HG03442 (cell line): ENCODE measurements around the gene RBMS3.
A peak's percentile ranks its signal among the peaks of the same experiment; 100 is the strongest.

ENCODE experiments used
- ATAC-seq: cut with Tn5 transposase; IDR thresholded peaks from one replicate; pipeline ENCODE4 v1.9.1; 2021; ENCODE audit warnings: mild to moderate bottlenecking, moderate library complexity; ENCODE audit not compliant: unreplicated experiment

The RBMS3 gene

GRCh38 chr3:29701326-29701983 lies 420.6 kb downstream of the RBMS3 start:
- no peak for ATAC-seq

GRCh38 chr3:29705906-29706844 lies 425.3 kb downstream of the RBMS3 start:
- no peak for ATAC-seq

DNA sequence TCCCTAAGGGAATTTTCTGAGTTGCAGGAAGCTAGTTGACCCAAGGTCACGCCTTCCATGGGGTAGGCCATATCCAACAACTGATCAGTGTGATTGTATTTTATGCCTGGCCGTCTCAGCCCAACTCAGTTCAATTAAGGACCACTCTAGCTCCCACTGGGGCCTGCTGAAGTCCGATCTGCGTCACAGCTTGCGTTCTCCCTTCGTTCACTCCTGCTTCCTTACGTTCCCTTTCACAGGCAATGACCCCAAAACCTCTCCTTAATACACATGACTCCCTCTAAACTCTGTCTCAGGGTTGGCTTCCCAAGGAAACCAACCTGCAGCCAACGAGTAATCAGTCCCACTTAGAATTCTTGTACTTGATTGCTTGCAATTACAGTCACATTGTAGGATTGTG lies 428.0 kb downstream of the RBMS3 start:
- no peak for ATAC-seq

DNA sequence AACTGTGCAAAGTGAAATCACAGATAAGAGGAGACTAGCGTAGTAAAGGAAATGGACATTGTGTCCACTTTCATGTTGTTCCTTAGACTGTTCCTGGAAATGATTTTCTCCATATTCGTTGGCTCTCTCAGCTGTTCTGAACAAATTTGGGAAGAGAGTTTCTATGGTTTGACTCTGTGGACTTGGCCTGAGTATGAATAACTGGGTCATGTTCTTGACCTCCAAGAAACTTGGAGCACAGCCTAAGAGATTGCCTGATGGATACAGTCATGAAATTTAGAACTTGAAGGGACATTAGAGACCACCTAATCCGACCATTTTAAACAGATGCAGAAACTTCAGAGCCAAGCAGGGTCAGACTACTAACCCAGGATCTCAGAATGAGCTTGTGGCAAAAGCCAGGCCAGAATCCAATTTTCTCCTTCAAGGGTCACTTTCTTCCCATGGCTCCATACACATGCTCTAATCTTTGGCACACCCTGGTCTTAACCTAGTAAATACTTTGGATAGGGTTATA lies 430.4 kb downstream of the RBMS3 start:
- ATAC-seq, result no peak

DNA sequence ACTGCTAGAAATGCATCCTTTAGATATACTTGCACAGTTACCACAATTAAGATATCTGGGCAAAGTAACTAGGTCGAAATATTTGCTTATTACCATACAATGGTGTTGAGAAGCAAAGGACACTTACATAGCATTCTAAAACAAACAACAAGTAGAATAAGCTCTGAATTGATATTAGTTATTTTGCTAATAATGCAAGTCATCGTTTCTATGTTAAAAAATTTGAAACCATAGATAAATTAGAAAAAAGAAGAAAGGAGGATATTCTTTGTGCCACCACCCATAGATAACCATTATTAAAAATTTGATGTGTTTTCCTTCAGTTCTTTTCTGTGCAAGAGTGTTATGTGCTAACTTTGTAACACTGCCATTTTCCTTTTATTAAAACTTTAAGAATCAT lies 435.3 kb downstream of the RBMS3 start:
- no peak for ATAC-seq

- no peak for ATAC-seq
These were observed 437.8 kb downstream of the RBMS3 start for GRCh38 chr3:29718661-29719065.

DNA sequence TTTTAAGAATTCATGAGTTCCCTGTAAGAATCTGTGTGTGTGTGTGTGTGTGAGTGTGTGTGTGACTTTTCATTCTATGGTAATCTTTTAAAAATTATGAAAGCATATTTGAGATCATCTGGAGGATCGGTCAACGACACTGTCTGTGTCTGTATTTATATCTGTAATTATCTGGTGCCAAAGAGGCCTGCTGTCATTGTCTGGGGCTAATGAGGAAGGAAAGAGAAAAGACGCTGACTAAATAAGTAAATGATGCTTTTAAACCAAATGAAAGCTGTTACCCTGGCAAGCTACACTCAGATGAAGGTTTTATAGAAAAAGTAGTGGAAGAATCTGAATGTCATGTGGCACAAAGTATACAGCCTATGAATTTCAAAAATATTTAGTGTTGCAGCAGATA lies 439.8 kb downstream of the RBMS3 start:
- ATAC-seq, result no peak

DNA sequence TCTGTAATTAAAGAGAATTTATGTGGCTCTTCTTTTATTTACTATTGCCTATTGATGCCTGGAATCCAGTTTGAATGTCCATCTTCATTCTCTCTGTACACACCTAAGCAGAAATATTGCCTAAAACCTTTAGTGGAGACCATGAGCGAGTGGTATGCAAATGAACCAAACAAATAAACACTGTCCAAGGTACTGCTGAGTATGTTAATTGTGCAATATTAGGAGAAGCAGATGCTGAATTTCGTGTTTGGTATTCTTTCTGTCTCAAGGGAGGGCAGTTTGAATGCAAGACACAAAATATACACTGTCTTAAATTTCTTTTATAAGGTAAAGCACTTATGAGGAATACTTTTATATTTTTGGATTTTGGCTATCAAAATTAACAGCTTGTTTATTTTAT lies 440.9 kb downstream of the RBMS3 start:
- ATAC-seq, result no peak

DNA sequence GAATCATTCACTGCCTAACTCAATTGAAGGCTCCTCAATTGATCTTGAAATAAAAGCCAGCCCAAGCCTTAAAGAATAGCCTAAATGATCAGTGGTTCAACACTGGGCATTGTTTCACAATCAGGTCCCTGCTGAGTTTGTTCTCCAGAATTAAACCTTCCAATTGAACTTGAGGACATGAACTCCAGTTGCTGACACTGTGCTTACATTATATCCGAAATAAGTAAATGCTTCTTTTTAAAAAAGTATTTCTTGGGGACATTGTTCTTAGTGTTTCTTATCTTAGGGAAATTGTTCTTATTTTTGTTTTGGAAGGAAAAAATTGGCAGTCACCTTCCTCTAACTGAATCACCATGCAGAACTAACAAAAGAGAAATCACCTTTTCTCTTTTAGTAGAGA lies 450.2 kb downstream of the RBMS3 start:
- no peak for ATAC-seq

DNA sequence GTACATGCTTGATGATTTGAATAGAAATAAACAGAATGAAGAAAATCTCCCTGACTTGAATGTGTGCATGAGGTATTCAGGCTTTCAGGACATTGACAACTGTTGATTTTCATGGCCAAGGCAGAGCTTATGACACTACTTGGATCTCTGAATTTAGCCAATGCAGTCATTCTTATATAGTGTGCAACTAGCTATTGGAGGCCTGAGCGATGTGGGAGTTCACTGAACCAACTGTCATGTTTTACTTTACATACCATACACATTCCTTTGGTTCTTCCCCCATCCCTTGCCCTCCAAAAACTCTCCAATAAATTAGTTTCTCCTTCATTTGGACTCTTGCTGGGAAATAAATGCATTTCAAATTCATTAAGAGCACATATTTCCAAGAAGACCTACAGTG lies 460.4 kb downstream of the RBMS3 start:
- ATAC-seq, result no peak

DNA sequence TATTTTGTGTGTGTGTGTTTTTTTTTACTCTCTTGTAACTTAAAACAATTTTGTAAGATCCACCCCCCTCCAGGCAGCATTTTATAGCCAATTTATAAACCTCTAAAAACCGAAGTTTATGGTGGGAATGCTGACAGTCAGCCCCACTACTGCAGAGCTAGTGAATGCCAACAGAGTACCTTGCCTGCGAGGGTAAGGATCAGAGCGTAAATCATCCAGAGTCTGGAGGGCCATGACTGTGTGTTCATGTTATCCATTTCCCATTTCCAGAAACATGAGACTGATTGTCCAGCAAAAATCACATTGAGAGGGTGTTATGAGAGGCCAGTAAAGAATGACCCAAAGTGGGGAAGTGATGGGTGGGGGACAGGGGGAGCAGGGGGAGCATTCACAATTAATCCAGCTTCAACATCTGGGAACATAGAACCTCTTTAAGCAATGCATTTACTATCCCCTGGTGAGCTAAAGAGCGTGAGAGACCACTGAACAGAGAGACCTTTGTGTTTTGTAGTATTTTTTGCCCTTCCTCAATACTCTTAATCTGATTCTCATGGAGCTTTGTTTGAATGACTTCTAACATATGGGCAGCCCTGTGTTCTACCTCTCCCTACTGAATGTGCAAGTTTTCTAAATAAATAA lies 464.5 kb downstream of the RBMS3 start:
- ATAC-seq, result no peak

DNA sequence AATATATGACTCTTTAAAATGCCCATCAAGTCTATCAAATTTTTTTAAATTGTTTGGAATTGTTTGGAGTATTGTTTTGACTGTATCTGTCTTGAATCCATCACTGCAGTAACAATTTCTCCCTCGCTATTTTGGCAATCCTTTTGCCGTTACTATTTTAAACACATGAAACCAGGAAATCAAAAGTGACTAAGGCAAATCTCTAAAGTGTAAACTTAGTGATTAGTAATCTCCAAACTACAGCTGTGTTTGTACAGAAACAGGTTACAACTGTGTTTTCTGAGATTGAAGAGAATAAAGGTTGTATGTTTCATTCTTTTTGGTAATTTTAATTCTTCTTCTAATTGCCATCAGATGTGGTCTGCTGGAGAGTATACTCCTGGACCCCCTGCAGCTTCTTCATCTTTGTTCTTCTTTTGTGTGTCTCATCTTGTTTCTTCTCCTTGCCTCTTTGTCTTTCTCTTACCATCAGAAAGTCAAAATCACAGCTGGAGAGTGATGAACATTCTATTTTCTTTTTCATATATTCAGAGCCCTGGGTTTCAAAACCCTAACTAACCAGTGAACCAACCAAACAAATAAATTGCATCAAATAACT lies 465.4 kb downstream of the RBMS3 start:
- no peak for ATAC-seq

DNA sequence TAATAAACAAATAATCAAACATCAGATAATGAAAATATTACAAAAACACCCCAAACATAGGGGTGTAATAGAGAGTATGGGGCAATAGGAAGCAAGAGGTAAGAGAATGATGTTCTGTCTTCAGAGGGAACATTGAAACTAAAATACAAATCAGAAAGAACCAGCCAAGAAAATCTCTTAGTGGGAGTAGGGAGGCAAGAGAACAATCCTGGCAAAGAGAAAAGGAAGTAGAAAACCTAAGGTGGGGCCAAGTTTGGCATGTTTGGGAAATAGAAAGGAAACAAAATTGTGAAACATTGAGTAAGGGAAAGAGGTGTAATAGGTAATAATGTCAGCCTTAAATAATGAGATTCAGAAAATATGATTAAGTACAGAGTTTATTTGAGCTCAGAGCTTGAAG lies 467.1 kb downstream of the RBMS3 start:
- no peak for ATAC-seq

GRCh38 chr3:29751647-29752314 lies 470.9 kb downstream of the RBMS3 start:
- no peak for ATAC-seq

DNA sequence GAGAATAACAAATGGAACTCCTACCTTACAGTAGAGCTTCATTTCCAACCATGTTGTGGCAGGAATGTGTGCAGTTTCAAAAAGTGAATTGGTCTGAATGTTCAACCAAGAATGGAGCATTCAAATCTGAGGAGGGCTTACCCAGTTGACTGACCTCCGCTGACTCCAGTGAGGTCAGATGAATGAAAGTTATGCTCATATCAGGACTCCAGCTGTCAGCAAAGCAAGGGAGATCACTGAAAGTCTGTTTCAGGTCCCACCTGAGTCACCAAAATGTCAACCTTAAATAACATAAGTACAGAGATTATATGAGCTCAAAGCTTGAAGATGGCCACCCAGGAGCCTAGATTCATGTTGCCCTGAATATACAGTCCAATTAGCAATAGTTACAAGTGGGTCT lies 473.5 kb downstream of the RBMS3 start:
- peak; percentile 70 for ATAC-seq

GRCh38 chr3:29755416-29755815 lies 474.5 kb downstream of the RBMS3 start:
- ATAC-seq, result no peak

DNA sequence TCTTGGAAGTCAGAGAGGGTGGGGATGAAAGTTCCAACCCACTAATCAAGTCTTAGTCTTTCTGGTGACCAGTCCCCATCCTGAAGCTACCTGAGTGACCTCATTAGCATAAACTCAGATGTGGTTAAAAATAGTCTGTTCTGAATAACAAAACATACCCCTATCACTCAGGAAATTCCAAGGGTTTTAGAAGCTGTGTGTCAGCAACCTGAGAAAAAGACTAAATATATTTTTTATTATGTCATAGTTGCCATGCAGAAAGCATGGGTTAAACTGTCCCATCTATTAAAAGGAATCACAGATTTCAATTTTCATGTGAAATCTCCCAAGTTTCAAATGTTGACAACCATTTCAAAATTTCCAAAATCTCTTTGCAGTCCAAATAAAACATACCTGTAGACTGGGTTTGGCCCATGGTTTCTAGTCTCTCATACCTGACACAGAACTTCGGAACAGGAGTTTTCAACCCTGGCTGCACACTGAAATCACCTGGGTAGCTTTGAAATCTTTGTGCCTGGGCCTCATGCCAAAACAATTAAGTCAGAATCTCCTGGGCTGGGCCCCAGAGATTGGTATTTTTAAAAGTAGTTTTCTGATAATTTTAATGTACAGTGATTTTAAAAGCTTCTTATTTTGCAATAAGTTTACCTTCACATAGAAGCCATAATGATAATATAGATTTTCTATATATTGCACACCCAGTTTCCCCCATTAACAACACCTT lies 476.3 kb downstream of the RBMS3 start:
- ATAC-seq, result no peak

DNA sequence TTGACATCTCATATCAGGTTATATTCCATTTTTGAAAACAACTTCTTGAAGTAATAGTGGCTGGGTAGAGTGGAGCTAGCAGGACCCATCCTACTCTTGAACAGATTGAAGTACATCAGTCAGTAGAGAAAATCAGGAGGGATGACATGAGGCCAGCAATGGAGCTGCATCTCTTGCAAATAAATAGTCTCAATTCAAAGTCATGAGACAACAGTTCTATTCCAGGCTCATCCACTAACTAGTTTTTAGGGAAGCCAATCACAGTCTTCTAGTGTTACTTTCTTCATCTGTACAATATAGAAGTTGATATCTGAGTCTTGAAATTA lies 477.2 kb downstream of the RBMS3 start:
- ATAC-seq, result no peak

DNA sequence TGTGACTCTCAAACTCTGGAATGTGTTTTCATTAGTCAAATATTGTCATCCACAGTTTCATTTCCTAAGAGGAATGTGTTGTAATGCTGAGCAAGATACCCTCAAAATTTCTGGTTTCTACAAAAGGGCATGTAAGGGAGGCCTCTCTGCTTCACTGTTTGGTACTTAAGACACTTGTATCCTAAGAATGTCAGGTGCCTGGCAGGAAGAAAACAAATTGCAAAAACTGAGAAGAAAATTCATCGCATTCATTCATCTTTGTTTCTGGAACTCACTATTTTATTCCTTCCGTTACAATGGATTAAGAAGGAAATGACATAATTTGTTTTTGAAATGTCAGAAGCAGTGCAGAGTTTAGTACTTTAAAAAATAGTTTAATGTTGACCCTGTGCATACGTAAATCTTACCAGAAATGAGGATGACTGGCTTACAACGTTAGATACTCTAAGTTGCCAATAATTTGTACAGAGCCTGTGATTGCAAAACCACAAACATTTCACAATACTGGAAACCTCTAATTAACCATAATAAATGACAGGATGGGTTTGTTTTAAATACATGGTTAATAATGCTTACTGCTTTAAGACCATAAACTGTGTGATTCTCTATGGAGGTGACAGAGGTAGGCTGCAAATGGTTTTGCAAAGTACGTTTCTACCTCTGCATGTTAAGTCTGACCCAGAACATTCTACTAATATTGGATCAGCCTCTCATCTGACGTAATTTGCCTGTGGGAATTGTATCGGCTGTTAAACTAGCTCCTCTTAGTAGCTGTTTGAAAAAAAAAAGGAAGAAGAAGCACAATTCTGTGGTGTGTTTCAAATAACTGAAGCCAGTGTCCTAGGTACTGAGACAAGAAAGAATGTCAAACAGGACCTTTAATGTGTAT lies 477.8 kb downstream of the RBMS3 start:
- no peak for ATAC-seq
